Memory B cell (primary cell): ENCODE measurements around the gene PCMT1.
A peak's percentile ranks its signal among the peaks of the same experiment; 100 is the strongest.

Experiments used
- ATAC-seq: fragments of 150-1000 bp; cut with Tn5 transposase; 2 replicates; pipeline ENCODE4 v1.10.0; 2021; ENCODE audit warnings: low read depth, mild to moderate bottlenecking, moderate library complexity
- DNase-seq, 2 donors: peaks; one replicate each; pipeline ENCODE4 v3.0.0; 2022; ENCODE audit warnings: low spot score in 2 of 2
- H3K27ac Mint-ChIP-seq: one replicate; pipeline ENCODE4 v1.8.0; 2022; ENCODE audit warnings: mild to moderate bottlenecking, moderate library complexity, mixed read lengths
- H3K27me3 Mint-ChIP-seq: one replicate; pipeline ENCODE4 v1.8.0; 2022; ENCODE audit warnings: mixed read lengths
- H3K36me3 Mint-ChIP-seq: one replicate; pipeline ENCODE4 v1.8.0; 2022; ENCODE audit warnings: mild to moderate bottlenecking, mixed read lengths
- H3K4me1 Mint-ChIP-seq: one replicate; pipeline ENCODE4 v1.8.0; 2022; ENCODE audit warnings: mixed read lengths
- H3K4me3 Mint-ChIP-seq: one replicate; pipeline ENCODE4 v1.8.0; 2022; ENCODE audit warnings: mild to moderate bottlenecking, moderate library complexity, mixed read lengths
- H3K9me3 Mint-ChIP-seq: one replicate; pipeline ENCODE4 v1.8.0; 2022; ENCODE audit warnings: mixed read lengths

Gene PCMT1

GRCh38 chr6:149756261-149756636, 6.7 kb downstream of the PCMT1 start:
- ATAC-seq (no peak), DNase-seq (no peak)
- Mint-ChIP-seq H3K4me1 (peaks cover 19% of the 10 kb centered on the region), H3K36me3 (peaks cover 5% of the 10 kb centered on the region), H3K4me3 (no peak overlapping the region), H3K27me3 (no peaks in the 10 kb centered on the region), H3K9me3 (no peaks in the 10 kb centered on the region), H3K27ac (no peak overlapping the region)

- ATAC-seq (peak; percentile 99), DNase-seq (peak in 1 of 2 donors; percentile 22)
- Mint-ChIP-seq H3K4me1 (peaks cover 21% of the 10 kb centered on the region), H3K27me3 (no peaks in the 10 kb centered on the region), H3K36me3 (peaks cover 9% of the 10 kb centered on the region), H3K4me3 (no peak overlapping the region), H3K9me3 (peaks cover 3% of the 10 kb centered on the region), H3K27ac (peak overlapping the region; percentile 68)
Measured at GRCh38 chr6:149761438-149761837, 11.9 kb downstream of the PCMT1 start.

- DNase-seq = no peak
- no peak overlapping the region for H3K27ac Mint-ChIP-seq
- no peak overlapping the region for H3K4me3 Mint-ChIP-seq
- peaks cover 18% of the 10 kb centered on the region for H3K4me1 Mint-ChIP-seq
- H3K36me3 Mint-ChIP-seq = peaks cover 21% of the 10 kb centered on the region
- H3K27me3 Mint-ChIP-seq = no peaks in the 10 kb centered on the region
- ATAC-seq = no peak
- peaks cover 5% of the 10 kb centered on the region for H3K9me3 Mint-ChIP-seq
Measured at GRCh38 chr6:149763866-149764265, 14.3 kb downstream of the PCMT1 start.

GRCh38 chr6:149766156-149766769, 16.7 kb downstream of the PCMT1 start:
- DNase-seq = no peak
- Mint-ChIP-seq H3K9me3 (peaks cover 5% of the 10 kb centered on the region), H3K36me3 (peaks cover 20% of the 10 kb centered on the region), H3K27ac (no peak overlapping the region), H3K4me3 (no peak overlapping the region), H3K27me3 (no peaks in the 10 kb centered on the region), H3K4me1 (peaks cover 16% of the 10 kb centered on the region)
- ATAC-seq = no peak

GRCh38 chr6:149769676-149770075, 20.1 kb downstream of the PCMT1 start:
- Mint-ChIP-seq H3K27ac (no peak overlapping the region), H3K9me3 (peaks cover 5% of the 10 kb centered on the region), H3K4me1 (peaks cover 7% of the 10 kb centered on the region), H3K4me3 (no peak overlapping the region), H3K36me3 (peaks cover 20% of the 10 kb centered on the region), H3K27me3 (no peaks in the 10 kb centered on the region)
- DNase-seq (no peak), ATAC-seq (no peak)

GRCh38 chr6:149771185-149771584, 21.6 kb downstream of the PCMT1 start:
- H3K9me3 Mint-ChIP-seq = peaks cover 2% of the 10 kb centered on the region
- DNase-seq = no peak
- H3K27me3 Mint-ChIP-seq = no peaks in the 10 kb centered on the region
- H3K4me3 Mint-ChIP-seq = no peak overlapping the region
- no peak for ATAC-seq
- H3K36me3 Mint-ChIP-seq = peaks cover 16% of the 10 kb centered on the region
- H3K27ac Mint-ChIP-seq = no peak overlapping the region
- H3K4me1 Mint-ChIP-seq = peaks cover 7% of the 10 kb centered on the region

GRCh38 chr6:149771925-149772324, 22.4 kb downstream of the PCMT1 start:
- DNase-seq (no peak), ATAC-seq (no peak)
- Mint-ChIP-seq H3K4me3 (no peak overlapping the region), H3K27me3 (no peaks in the 10 kb centered on the region), H3K36me3 (peaks cover 12% of the 10 kb centered on the region), H3K4me1 (peaks cover 7% of the 10 kb centered on the region), H3K9me3 (no peaks in the 10 kb centered on the region), H3K27ac (no peak overlapping the region)

- Mint-ChIP-seq H3K9me3 (no peaks in the 10 kb centered on the region), H3K27ac (no peak overlapping the region), H3K4me3 (no peak overlapping the region), H3K4me1 (no peaks in the 10 kb centered on the region), H3K36me3 (peaks cover 11% of the 10 kb centered on the region), H3K27me3 (no peaks in the 10 kb centered on the region)
- DNase-seq (no peak), ATAC-seq (no peak)
Measured at GRCh38 chr6:149777624-149778023, 28.1 kb downstream of the PCMT1 start.

GRCh38 chr6:149779644-149779963, 30.1 kb downstream of the PCMT1 start:
- no peaks in the 10 kb centered on the region for H3K27me3 Mint-ChIP-seq
- no peak overlapping the region for H3K27ac Mint-ChIP-seq
- DNase-seq (no peak), ATAC-seq (no peak)
- peaks cover 17% of the 10 kb centered on the region for H3K36me3 Mint-ChIP-seq
- H3K4me3 Mint-ChIP-seq = no peak overlapping the region
- H3K9me3 Mint-ChIP-seq = no peaks in the 10 kb centered on the region
- peaks cover 4% of the 10 kb centered on the region for H3K4me1 Mint-ChIP-seq

- Mint-ChIP-seq H3K4me1 (peaks cover 4% of the 10 kb centered on the region), H3K4me3 (no peak overlapping the region), H3K9me3 (no peaks in the 10 kb centered on the region), H3K36me3 (peaks cover 17% of the 10 kb centered on the region), H3K27ac (no peak overlapping the region), H3K27me3 (no peaks in the 10 kb centered on the region)
- ATAC-seq (no peak), DNase-seq (no peak)
Measured at GRCh38 chr6:149781715-149782114, 32.2 kb downstream of the PCMT1 start.

GRCh38 chr6:149782337-149782736, 32.8 kb downstream of the PCMT1 start:
- H3K36me3 Mint-ChIP-seq = peaks cover 17% of the 10 kb centered on the region
- no peaks in the 10 kb centered on the region for H3K9me3 Mint-ChIP-seq
- H3K27ac Mint-ChIP-seq = no peak overlapping the region
- ATAC-seq = no peak
- H3K4me3 Mint-ChIP-seq = no peak overlapping the region
- peaks cover 4% of the 10 kb centered on the region for H3K4me1 Mint-ChIP-seq
- no peak for DNase-seq
- H3K27me3 Mint-ChIP-seq = no peaks in the 10 kb centered on the region

- H3K4me3 Mint-ChIP-seq = no peak overlapping the region
- peaks cover 4% of the 10 kb centered on the region for H3K4me1 Mint-ChIP-seq
- ATAC-seq (no peak), DNase-seq (no peak)
- no peaks in the 10 kb centered on the region for H3K27me3 Mint-ChIP-seq
- peaks cover 20% of the 10 kb centered on the region for H3K36me3 Mint-ChIP-seq
- H3K27ac Mint-ChIP-seq = no peak overlapping the region
- H3K9me3 Mint-ChIP-seq = no peaks in the 10 kb centered on the region
Measured at GRCh38 chr6:149783551-149783950, 34.0 kb downstream of the PCMT1 start.

GRCh38 chr6:149806127-149806526, 56.6 kb downstream of the PCMT1 start:
- no peak for ATAC-seq

GRCh38 chr6:149809798-149810197, 60.3 kb downstream of the PCMT1 start:
- ATAC-seq (no peak), DNase-seq (no peak)
- H3K27ac Mint-ChIP-seq = peak overlapping the region; percentile 36
- H3K4me1 Mint-ChIP-seq = peaks cover 4% of the 10 kb centered on the region
- no peaks in the 10 kb centered on the region for H3K9me3 Mint-ChIP-seq
- H3K4me3 Mint-ChIP-seq = no peak overlapping the region
- H3K27me3 Mint-ChIP-seq = no peaks in the 10 kb centered on the region
- H3K36me3 Mint-ChIP-seq = peaks cover 13% of the 10 kb centered on the region

More at GRCh38 chr6:149806127-149806526, 56.6 kb downstream of the PCMT1 start:
- DNase-seq = no peak
- Mint-ChIP-seq H3K36me3 (peaks cover 14% of the 10 kb centered on the region), H3K4me1 (peaks cover 4% of the 10 kb centered on the region), H3K27ac (no peak overlapping the region), H3K27me3 (no peaks in the 10 kb centered on the region), H3K4me3 (no peak overlapping the region), H3K9me3 (no peaks in the 10 kb centered on the region)

- Mint-ChIP-seq H3K27me3 (no peaks in the 10 kb centered on the region), H3K9me3 (no peaks in the 10 kb centered on the region), H3K4me3 (no peak overlapping the region), H3K4me1 (no peaks in the 10 kb centered on the region), H3K36me3 (peaks cover 13% of the 10 kb centered on the region), H3K27ac (no peak overlapping the region)
- ATAC-seq = no peak
- DNase-seq = no peak
Measured at GRCh38 chr6:149813351-149813750, 63.8 kb downstream of the PCMT1 start.
